Activated CD4-positive, alpha-beta T cell treated with anti-CD3 and anti-CD28 coated beads, Interleukin-2, amount 50 U/mL, for 1 hour (primary cell): Measurements from ENCODE around the gene INTS1.

ENCODE experiments used
- DNase-seq: peaks from one replicate; pipeline ENCODE4 v3.0.0-alpha.2; 2020

INTS1 gene

DNA sequence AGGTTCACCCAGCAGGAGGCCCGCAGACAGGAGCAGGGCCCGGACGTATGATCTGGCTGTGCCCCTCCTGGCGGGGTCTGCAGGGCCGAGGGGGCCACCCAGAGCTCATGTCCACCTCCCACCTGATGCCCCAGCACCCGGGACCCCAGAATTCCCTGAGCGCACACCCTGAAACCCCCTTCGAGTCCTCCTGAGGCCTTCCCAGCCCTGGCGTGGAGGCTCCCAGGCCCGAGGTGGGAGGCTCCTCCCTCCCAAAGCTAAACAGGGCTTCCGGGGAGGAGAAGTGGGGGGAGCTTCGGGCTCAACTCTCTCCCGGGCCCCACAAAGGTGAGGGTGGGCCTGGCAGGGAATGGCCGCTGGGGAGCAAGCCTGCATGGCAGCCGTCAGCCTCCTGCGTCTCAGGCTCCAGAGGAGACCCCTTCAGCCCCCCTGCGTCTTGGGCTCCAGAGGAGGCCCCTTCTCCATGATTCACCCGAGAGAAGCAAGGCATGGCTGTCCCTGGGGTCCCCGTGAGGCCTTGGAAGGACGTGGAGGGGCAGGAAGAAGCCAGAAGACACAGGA lies 75.2 kb downstream of the INTS1 start:
- DNase-seq, result no peak

DNA sequence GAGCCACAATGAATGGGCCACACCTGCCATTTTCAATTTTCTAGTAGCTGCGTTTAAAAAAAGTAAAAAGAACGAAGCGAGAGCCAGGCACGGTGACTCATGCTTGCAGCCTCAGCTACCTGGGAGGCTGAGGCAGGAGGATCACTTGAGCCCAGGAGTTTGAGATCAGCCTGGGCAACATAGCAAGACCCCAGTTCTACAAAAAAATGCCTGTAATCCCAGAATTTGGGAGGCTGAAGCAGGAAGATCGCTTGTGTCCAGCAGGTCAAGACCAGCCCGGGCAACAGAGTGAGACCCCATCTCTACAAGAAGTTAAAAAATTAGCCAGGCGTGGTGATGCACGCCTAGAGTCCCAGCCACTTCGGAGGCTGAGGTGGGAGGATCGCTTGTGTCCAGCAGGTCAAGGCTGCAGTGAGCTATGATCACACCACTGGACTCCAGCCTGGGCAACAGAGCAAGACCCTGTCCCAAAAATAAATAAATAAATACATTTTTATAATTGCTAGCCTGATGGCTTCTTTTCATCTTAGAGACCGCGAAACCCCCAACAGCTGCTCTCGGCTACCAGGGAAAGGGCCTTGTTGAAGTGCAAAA lies 77.0 kb downstream of the INTS1 start:
- DNase-seq, result no peak

DNA sequence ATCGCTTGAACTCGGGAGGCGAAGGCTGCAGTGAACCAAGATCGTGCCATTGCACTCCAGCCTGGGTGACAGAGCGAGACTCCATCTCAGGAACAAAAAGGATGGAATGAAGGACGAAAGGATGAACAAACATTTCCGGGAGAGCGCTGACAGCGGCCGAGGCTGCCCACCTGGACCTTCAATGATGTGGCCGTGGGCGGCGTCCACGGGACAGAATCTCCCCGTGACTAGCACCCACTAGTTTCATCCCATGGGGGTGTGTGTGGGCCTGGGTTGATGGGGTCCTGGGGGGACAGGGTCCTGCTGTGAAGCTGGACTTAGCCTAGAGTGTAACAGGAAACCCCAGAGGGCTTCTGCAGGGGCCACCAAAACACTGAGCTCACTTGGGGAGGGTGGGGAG lies 77.7 kb downstream of the INTS1 start:
- DNase-seq, result no peak

DNA sequence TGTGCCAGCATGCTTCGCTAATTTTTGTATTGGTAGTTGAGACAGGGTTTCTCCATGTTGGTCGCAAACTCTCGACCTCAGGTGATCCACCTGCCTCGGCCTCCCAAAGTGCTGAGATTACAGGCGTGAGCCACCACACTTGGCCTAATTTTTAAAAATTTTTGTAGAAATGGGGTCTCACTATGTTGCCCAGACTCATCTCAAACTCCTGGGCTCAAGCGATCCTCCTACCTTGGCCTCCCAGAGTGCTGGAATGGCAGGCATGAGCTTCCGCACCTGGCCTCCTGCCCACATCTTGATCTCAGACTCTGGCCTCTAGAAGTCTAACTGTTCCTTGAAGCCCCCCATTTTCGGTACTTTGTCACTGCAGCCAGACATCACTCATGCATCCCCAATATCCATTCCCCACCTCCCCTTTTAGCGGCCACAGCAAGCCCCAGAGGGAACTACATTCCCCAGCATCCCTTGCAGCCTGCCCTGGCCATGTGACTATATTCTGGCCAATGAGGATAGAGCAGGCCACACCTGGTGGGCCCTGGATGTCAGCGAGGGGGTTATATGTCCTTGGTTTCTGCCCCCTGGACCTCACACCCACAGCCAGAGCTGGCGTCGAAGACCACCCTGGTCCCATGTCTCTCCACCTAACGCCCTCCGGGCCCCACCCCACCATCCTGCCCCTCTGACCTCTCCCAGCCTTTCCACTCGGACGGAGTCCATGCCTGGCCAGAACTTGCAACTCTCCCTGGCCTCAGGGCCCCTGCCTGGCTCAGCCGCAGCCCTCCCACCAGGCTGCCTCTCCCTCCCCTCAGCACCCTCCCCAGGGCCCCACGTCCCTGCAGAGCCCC lies 78.7 kb downstream of the INTS1 start:
- no peak for DNase-seq

DNA sequence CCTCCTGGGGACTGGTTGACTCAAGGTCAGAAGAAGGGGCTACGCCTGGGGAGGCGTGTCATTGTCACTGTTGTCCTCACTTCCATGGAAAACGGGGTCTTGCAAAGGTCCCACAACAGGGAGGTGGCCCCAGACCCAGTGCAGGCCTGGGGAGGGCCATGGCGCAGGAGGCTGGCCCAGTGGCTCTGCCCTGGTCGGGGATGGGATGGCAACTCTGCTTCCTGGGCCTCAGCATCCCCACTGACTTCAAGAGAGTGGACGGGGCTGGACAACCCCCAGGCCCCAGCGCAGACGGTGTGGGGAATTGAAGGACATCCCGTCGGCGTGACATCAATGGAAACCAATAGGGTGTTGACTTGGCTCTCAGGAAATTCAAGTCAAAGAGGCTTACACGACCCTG lies 80.1 kb downstream of the INTS1 start:
- no peak for DNase-seq

DNA sequence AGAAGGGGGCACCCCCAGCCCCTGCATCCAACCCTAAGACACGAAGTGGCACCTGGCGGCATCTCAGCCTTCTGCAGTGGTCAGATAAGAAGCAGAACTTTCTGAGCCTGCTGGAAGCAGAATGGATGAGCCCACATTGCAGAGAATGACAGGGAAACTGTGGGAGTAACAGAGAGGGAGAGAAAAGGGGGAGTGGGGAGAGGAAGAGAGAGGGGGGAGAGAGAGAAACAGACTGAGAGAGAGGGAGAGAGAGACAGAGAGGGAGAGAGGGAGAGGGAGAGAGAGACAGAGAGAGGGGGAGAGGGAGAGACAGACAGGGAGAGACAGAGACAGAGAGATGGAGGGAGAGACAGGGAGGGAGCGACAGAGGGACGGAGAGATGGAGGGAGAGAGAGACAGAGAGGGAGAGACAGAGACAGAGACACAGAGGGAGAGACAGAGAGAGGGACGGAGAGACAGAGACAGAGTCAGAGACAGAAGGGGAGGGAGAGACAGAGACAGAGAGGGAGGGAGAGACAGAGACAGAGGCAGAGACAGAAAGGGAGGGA lies 80.9 kb downstream of the INTS1 start:
- no peak for DNase-seq

DNA sequence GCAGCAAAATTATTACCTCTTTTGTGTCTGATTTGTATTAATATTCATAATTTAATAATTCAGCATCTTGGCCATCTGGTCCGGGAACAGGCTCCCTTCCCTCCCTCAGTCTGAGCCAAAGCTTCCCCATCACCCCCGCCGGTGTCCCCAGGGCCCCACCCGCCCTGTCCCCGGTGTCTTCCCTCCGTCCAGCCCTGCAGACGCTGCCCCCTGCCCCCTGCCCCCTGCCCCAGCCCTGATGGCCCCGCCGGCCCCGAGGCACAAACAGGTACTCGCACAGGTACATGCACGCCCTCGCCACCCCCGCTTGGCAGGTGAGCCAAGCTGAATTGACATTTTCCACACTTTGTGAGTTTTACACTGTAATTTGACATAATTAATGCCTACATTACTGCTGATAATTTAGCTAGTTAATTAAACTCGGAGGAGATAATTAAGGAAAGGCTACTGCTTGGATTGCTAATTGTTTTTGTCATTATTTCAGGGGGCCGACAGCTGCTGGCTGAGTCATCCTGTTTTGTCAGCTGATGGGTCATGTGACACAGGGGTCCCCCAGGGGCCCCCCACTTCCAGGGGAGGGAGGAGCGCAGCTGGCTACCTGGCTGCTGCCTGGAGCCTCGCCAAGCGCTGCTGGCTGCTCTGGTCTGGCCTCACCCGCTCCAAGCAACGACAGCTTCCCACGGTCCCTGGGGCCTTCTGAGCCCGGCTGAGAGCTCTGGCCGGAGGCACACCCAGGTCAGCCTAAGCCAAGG lies 81.5 kb downstream of the INTS1 start:
- DNase-seq, result no peak

DNA sequence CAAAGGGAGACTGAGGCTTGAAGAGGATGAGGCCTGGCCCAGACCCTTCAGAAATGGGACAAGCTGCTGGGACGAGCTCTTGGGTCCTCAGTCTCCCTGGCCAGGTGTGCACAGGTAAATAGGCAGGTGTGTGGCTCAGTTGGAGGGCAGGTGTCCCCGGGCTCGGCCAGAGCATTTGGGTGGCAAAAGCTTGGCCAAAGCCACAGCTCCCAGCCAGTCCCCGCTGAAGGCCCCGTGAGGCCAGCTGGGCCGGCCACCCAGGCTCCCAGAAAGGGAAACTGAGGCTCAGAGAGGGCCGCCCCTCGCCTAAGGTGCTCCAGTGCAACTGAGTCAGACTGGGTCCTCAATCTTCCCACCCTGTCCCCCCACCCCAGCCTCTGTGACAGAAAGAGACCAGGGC lies 82.2 kb downstream of the INTS1 start:
- DNase-seq, result no peak

DNA sequence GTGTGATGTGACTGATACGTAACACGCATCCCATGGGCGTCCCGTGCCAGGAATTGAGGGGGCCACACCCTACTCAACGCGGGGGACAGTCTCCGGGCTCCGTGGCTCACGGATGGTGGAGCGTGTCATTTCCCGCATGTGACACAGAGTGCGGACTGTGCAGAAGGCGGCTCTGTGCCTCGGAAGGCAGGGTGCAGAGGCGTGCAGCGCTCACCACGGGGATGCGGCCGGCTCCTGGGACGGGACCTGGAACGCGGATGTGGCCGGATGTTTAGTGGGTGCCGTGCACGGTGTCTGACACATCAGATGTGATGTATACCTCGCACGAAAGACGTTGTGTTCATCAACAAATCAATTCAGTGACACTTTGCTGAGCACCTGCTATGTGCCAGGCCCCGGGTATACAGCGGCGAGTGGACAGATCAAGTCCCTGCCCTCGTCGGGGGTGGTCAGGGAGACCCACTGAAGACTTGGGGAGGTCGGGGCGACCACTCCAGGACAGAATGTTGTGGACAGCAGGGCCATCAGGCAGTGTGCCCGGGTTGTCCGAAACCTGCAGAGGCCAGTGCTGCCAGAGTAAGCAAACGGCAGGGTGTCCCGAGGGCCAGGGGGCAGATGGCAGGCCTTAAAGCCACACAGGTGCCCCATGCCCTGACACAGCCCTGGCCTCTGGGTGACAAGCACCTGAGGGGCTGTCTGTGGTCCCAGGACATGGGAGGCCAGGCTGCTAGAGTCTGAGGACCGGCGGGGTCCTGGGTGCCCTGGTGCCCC lies 83.0 kb downstream of the INTS1 start:
- DNase-seq, result no peak
